ENCODE data around the gene TNS1.

TNS1 gene

GRCh38 chr2:217912098-217913024 is 90.4 kb downstream of the TNS1 start:
- peak overlapping the region; percentile 77 for H3K27ac Mint-ChIP-seq
- no peaks in the 10 kb centered on the region for H3K9me3 Mint-ChIP-seq
- intact Hi-C loops (cut with micrococcal nuclease): no loop called here
- no peak overlapping the region for H3K4me3 Mint-ChIP-seq
- H3K4me1 Mint-ChIP-seq (ENCODE audit: low read depth): peaks cover 78% of the 10 kb centered on the region
- peaks cover 6% of the 10 kb centered on the region for H3K36me3 Mint-ChIP-seq (ENCODE audit: low read depth)
- peaks cover 23% of the 10 kb centered on the region for H3K27me3 Mint-ChIP-seq

- H3K4me3 Mint-ChIP-seq: no peak overlapping the region
- H3K36me3 Mint-ChIP-seq (ENCODE audit: low read depth): peaks cover under 1% of the 10 kb centered on the region
- H3K9me3 Mint-ChIP-seq: no peaks in the 10 kb centered on the region
- intact Hi-C loops (cut with micrococcal nuclease): no loop called here
- H3K27me3 Mint-ChIP-seq: peaks cover 24% of the 10 kb centered on the region
- H3K4me1 Mint-ChIP-seq (ENCODE audit: low read depth): peaks cover 81% of the 10 kb centered on the region
- H3K27ac Mint-ChIP-seq: peak overlapping the region; percentile 77
Measured at GRCh38 chr2:217911283-217912097, 91.3 kb downstream of the TNS1 start.

- peaks cover 87% of the 10 kb centered on the region for H3K4me1 Mint-ChIP-seq (ENCODE audit: low read depth)
- H3K9me3 Mint-ChIP-seq: no peaks in the 10 kb centered on the region
- peaks cover 23% of the 10 kb centered on the region for H3K27me3 Mint-ChIP-seq
- no peaks in the 10 kb centered on the region for H3K36me3 Mint-ChIP-seq (ENCODE audit: low read depth)
- intact Hi-C loops (cut with micrococcal nuclease): no loop called here
- H3K4me3 Mint-ChIP-seq: no peak overlapping the region
- peak overlapping the region; percentile 77 for H3K27ac Mint-ChIP-seq
Measured at GRCh38 chr2:217910875-217911212, 92.0 kb downstream of the TNS1 start.

- intact Hi-C loops (cut with micrococcal nuclease): no loop called here
- H3K27ac Mint-ChIP-seq: peak overlapping the region; percentile 9
- H3K4me3 Mint-ChIP-seq: no peak overlapping the region
- H3K4me1 Mint-ChIP-seq (ENCODE audit: low read depth): peaks cover 92% of the 10 kb centered on the region
- no peaks in the 10 kb centered on the region for H3K9me3 Mint-ChIP-seq
- peaks cover 5% of the 10 kb centered on the region for H3K36me3 Mint-ChIP-seq (ENCODE audit: low read depth)
- H3K27me3 Mint-ChIP-seq: peaks cover 29% of the 10 kb centered on the region
Measured at GRCh38 chr2:217909156-217909820, 93.5 kb downstream of the TNS1 start.

GRCh38 chr2:217908544-217908943 is 94.3 kb downstream of the TNS1 start:
- Mint-ChIP-seq H3K9me3 (no peaks in the 10 kb centered on the region), H3K27ac (peak overlapping the region; percentile 9), H3K36me3 (ENCODE audit: low read depth) (peaks cover 7% of the 10 kb centered on the region), H3K27me3 (peaks cover 32% of the 10 kb centered on the region), H3K4me1 (ENCODE audit: low read depth) (peaks cover 92% of the 10 kb centered on the region), H3K4me3 (no peak overlapping the region)
- intact Hi-C loops (cut with micrococcal nuclease): no loop called here

- Mint-ChIP-seq H3K4me1 (ENCODE audit: low read depth) (peaks cover 92% of the 10 kb centered on the region), H3K4me3 (no peak overlapping the region), H3K36me3 (ENCODE audit: low read depth) (peaks cover 7% of the 10 kb centered on the region), H3K9me3 (no peaks in the 10 kb centered on the region), H3K27ac (no peak overlapping the region), H3K27me3 (peaks cover 27% of the 10 kb centered on the region)
- intact Hi-C loops (cut with micrococcal nuclease): no loop called here
Measured at GRCh38 chr2:217907266-217907665, 95.5 kb downstream of the TNS1 start.

GRCh38 chr2:217906798-217907197 is 96.0 kb downstream of the TNS1 start:
- Mint-ChIP-seq H3K4me3 (no peak overlapping the region), H3K36me3 (ENCODE audit: low read depth) (peaks cover 7% of the 10 kb centered on the region), H3K27me3 (peaks cover 27% of the 10 kb centered on the region), H3K9me3 (no peaks in the 10 kb centered on the region), H3K27ac (no peak overlapping the region), H3K4me1 (ENCODE audit: low read depth) (peaks cover 92% of the 10 kb centered on the region)
- intact Hi-C loops (cut with micrococcal nuclease): no loop called here

GRCh38 chr2:217905896-217906295 is 96.9 kb downstream of the TNS1 start:
- peak overlapping the region; percentile 11 for H3K4me3 Mint-ChIP-seq
- intact Hi-C loops (cut with micrococcal nuclease): no loop called here
- peaks cover 27% of the 10 kb centered on the region for H3K27me3 Mint-ChIP-seq
- H3K9me3 Mint-ChIP-seq: no peaks in the 10 kb centered on the region
- H3K27ac Mint-ChIP-seq: peak overlapping the region; percentile 62
- peaks cover 92% of the 10 kb centered on the region for H3K4me1 Mint-ChIP-seq (ENCODE audit: low read depth)
- peaks cover 7% of the 10 kb centered on the region for H3K36me3 Mint-ChIP-seq (ENCODE audit: low read depth)

GRCh38 chr2:217905395-217905794 is 97.4 kb downstream of the TNS1 start:
- Mint-ChIP-seq H3K27ac (peak overlapping the region; percentile 62), H3K4me1 (ENCODE audit: low read depth) (peaks cover 92% of the 10 kb centered on the region), H3K36me3 (ENCODE audit: low read depth) (peaks cover 7% of the 10 kb centered on the region), H3K27me3 (peaks cover 24% of the 10 kb centered on the region), H3K9me3 (no peaks in the 10 kb centered on the region), H3K4me3 (peak overlapping the region; percentile 24)
- intact Hi-C loops (cut with micrococcal nuclease): no loop called here

GRCh38 chr2:217904614-217904965 is 98.2 kb downstream of the TNS1 start:
- intact Hi-C loops (cut with micrococcal nuclease): loop anchor here (5.0 kb wide), 1 partner anchor 38 kb away; no protein-coding TSS in a partner anchor
- H3K27me3 Mint-ChIP-seq: peaks cover 20% of the 10 kb centered on the region
- H3K36me3 Mint-ChIP-seq (ENCODE audit: low read depth): peaks cover 14% of the 10 kb centered on the region

GRCh38 chr2:217903859-217904613 is 98.8 kb downstream of the TNS1 start:
- peak overlapping the region; percentile 44 for H3K27ac Mint-ChIP-seq
- intact Hi-C loops (cut with micrococcal nuclease): loop anchor here (5.0 kb wide), 1 partner anchor 38 kb away; no protein-coding TSS in a partner anchor
- peak overlapping the region; percentile 50 for H3K4me3 Mint-ChIP-seq
- H3K36me3 Mint-ChIP-seq (ENCODE audit: low read depth): peaks cover 14% of the 10 kb centered on the region
- H3K9me3 Mint-ChIP-seq: no peaks in the 10 kb centered on the region
- peaks cover 23% of the 10 kb centered on the region for H3K27me3 Mint-ChIP-seq
- H3K4me1 Mint-ChIP-seq (ENCODE audit: low read depth): peaks cover 92% of the 10 kb centered on the region

More at GRCh38 chr2:217904614-217904965, 98.2 kb downstream of the TNS1 start:
- peak overlapping the region; percentile 50 for H3K4me3 Mint-ChIP-seq
- H3K27ac Mint-ChIP-seq: peak overlapping the region; percentile 44
- peaks cover 92% of the 10 kb centered on the region for H3K4me1 Mint-ChIP-seq (ENCODE audit: low read depth)
- H3K9me3 Mint-ChIP-seq: no peaks in the 10 kb centered on the region

GRCh38 chr2:217903142-217903858 is 99.5 kb downstream of the TNS1 start:
- no peaks in the 10 kb centered on the region for H3K9me3 Mint-ChIP-seq
- peak overlapping the region; percentile 44 for H3K27ac Mint-ChIP-seq
- intact Hi-C loops (cut with micrococcal nuclease): loop anchor here (5.0 kb wide), 1 partner anchor 39 kb away; no protein-coding TSS in a partner anchor
- peak overlapping the region; percentile 7 for H3K4me3 Mint-ChIP-seq
- peaks cover 20% of the 10 kb centered on the region for H3K36me3 Mint-ChIP-seq (ENCODE audit: low read depth)
- peaks cover 98% of the 10 kb centered on the region for H3K4me1 Mint-ChIP-seq (ENCODE audit: low read depth)
- peaks cover 23% of the 10 kb centered on the region for H3K27me3 Mint-ChIP-seq

Data from dendritic cell treated with granulocyte-macrophage colony-stimulating factor and Interleukin-4, amounts not matched to agents 40 ng/mL and 50 ng/mL, for 4 days (primary cell).